Esophagus (tissue), 2 donors: ENCODE measurements around the gene AGRP. TPM values are rescaled to one million over a fixed set of nuclear protein-coding genes. Genes with fewer than 3 reads are reported as not detected.

ENCODE experiments used
- H3K27ac ChIP-seq, 2 donors: one replicate each; pipeline ENCODE4 v1.5.1; 2013; ENCODE audit warnings: low read depth in 2 of 2, mild to moderate bottlenecking in 2 of 2, inconsistent platforms in 1 of 2, low read length in 1 of 2, moderate library complexity in 1 of 2
- H3K27me3 ChIP-seq, 2 donors: one replicate each; pipeline ENCODE4 v1.6.1; 2013; ENCODE audit warnings: low read length in 2 of 2, control low read depth in 1 of 2, mild to moderate bottlenecking in 1 of 2; ENCODE audit not compliant: insufficient read depth in 2 of 2, control insufficient read depth in 1 of 2
- H3K36me3 ChIP-seq, 2 donors: one replicate each; pipeline ENCODE4 v1.6.1; 2013; ENCODE audit warnings: low read length in 1 of 2; ENCODE audit not compliant: control insufficient read depth in 2 of 2, insufficient read depth in 2 of 2
- H3K4me1 ChIP-seq, 2 donors: one replicate each; pipeline ENCODE4 v1.6.1; 2013; ENCODE audit warnings: low read length in 1 of 2; ENCODE audit not compliant: control insufficient read depth in 2 of 2, insufficient read depth in 2 of 2
- H3K4me3 ChIP-seq, 2 donors: one replicate each; pipeline ENCODE4 v1.5.1; 2013; ENCODE audit warnings: low read length in 2 of 2, mild to moderate bottlenecking in 2 of 2, low read depth in 1 of 2, moderate library complexity in 1 of 2
- H3K9me3 ChIP-seq, 2 donors: one replicate each; pipeline ENCODE4 v1.6.1; 2013; ENCODE audit warnings: mild to moderate bottlenecking in 2 of 2, low read depth in 1 of 2, low read length in 1 of 2, moderate library complexity in 1 of 2; ENCODE audit not compliant: control insufficient read depth in 2 of 2, insufficient read depth in 1 of 2
- WGBS, 2 donors: extraction: QIAGEN DNeasy Blood & Tissue Kit; methylation state at CpG; one replicate each; pipeline ENCODE4 v1.1.7; 2013; 5-methylcytosine and 5-hydroxymethylcytosine counted together
- polyA plus RNA-seq, 2 donors: library from polyadenylated mRNA; stranded (reverse); fragments of 200-250 nt; gene quantifications; one replicate each; pipeline ENCODE4 v1.2.3, GENCODE V29; 2013
- donor health status: healthy with polysubstance abuse.
- donor health status: Bipolar disorder and iron deficiency.

The AGRP gene
- polyA plus RNA-seq, 2 donors: not detected

GRCh38 chr16:67459066-67459860, 24.1 kb downstream of the AGRP start:
- H3K4me1 ChIP-seq: peaks cover 37 to 69% of the 10 kb centered on the region in 2 donors
- peaks cover 0 to 7% of the 10 kb centered on the region in 2 donors for H3K36me3 ChIP-seq
- H3K27me3 ChIP-seq: no peaks in the 10 kb centered on the region
- no peaks in the 10 kb centered on the region for H3K9me3 ChIP-seq
- WGBS, 2 donors: 52 to 58% methylated on average over 7 of the region's 7 CpGs
- peak overlapping the region; percentile 61 to 92 for H3K27ac ChIP-seq
- H3K4me3 ChIP-seq: no peak overlapping the region

- peaks cover 0 to 8% of the 10 kb centered on the region in 2 donors for H3K36me3 ChIP-seq
- H3K9me3 ChIP-seq: no peaks in the 10 kb centered on the region
- no peaks in the 10 kb centered on the region for H3K27me3 ChIP-seq
- peak overlapping the region in 1 of 2 donors; percentile 58 for H3K27ac ChIP-seq
- WGBS, 2 donors: 78 to 79% methylated on average over 6 of the region's 6 CpGs
- H3K4me3 ChIP-seq: no peak overlapping the region
- H3K4me1 ChIP-seq: peaks cover 37 to 66% of the 10 kb centered on the region in 2 donors
Observed at GRCh38 chr16:67458121-67458641, 25.2 kb downstream of the AGRP start.

- peaks cover 37 to 62% of the 10 kb centered on the region in 2 donors for H3K4me1 ChIP-seq
- 47 to 59% methylated on average over 7 of the region's 7 CpGs for WGBS, 2 donors
- no peaks in the 10 kb centered on the region for H3K9me3 ChIP-seq
- H3K36me3 ChIP-seq: peaks cover 0 to 13% of the 10 kb centered on the region in 2 donors
- no peaks in the 10 kb centered on the region for H3K27me3 ChIP-seq
- H3K27ac ChIP-seq: peak overlapping the region in 1 of 2 donors; percentile 93
- no peak overlapping the region for H3K4me3 ChIP-seq
Observed at GRCh38 chr16:67457611-67458010, 25.7 kb downstream of the AGRP start.

- WGBS, 2 donors: 29 to 31% methylated on average over 6 of the region's 6 CpGs
- H3K4me3 ChIP-seq: no peak overlapping the region
- H3K36me3 ChIP-seq: peaks cover 0 to 20% of the 10 kb centered on the region in 2 donors
- H3K4me1 ChIP-seq: peaks cover 37 to 54% of the 10 kb centered on the region in 2 donors
- H3K27ac ChIP-seq: peak overlapping the region; percentile 80 to 93
- no peaks in the 10 kb centered on the region for H3K9me3 ChIP-seq
- no peaks in the 10 kb centered on the region for H3K27me3 ChIP-seq
Observed at GRCh38 chr16:67456391-67457081, 26.8 kb downstream of the AGRP start.

GRCh38 chr16:67454852-67455251, 28.5 kb downstream of the AGRP start:
- no peak overlapping the region for H3K27ac ChIP-seq
- 93 to 94% methylated on average over 6 of the region's 6 CpGs for WGBS, 2 donors
- no peak overlapping the region for H3K4me3 ChIP-seq
- H3K4me1 ChIP-seq: peaks cover 26 to 39% of the 10 kb centered on the region in 2 donors
- no peaks in the 10 kb centered on the region for H3K27me3 ChIP-seq
- peaks cover 4 to 32% of the 10 kb centered on the region in 2 donors for H3K36me3 ChIP-seq
- H3K9me3 ChIP-seq: no peaks in the 10 kb centered on the region

GRCh38 chr16:67454104-67454503, 29.2 kb downstream of the AGRP start:
- H3K36me3 ChIP-seq: peaks cover 11 to 36% of the 10 kb centered on the region in 2 donors
- no peaks in the 10 kb centered on the region for H3K9me3 ChIP-seq
- WGBS, 2 donors: 90 to 92% methylated on average over 5 of the region's 5 CpGs
- no peaks in the 10 kb centered on the region for H3K27me3 ChIP-seq
- no peak overlapping the region for H3K4me3 ChIP-seq
- no peak overlapping the region for H3K27ac ChIP-seq
- H3K4me1 ChIP-seq: peaks cover 19 to 32% of the 10 kb centered on the region in 2 donors

GRCh38 chr16:67451704-67452435, 31.5 kb downstream of the AGRP start:
- Histone ChIP-seq H3K9me3 (no peaks in the 10 kb centered on the region), H3K4me1 (peaks cover 9 to 10% of the 10 kb centered on the region in 2 donors), H3K36me3 (peaks cover 13 to 35% of the 10 kb centered on the region in 2 donors), H3K27me3 (no peaks in the 10 kb centered on the region), H3K4me3 (no peak overlapping the region), H3K27ac (peak overlapping the region; percentile 10 to 47)
- WGBS, 2 donors: 76 to 79% methylated on average over 2 of the region's 2 CpGs

GRCh38 chr16:67451061-67451703, 32.2 kb downstream of the AGRP start:
- Histone ChIP-seq H3K36me3 (peaks cover 13 to 39% of the 10 kb centered on the region in 2 donors), H3K9me3 (no peaks in the 10 kb centered on the region), H3K4me3 (no peak overlapping the region), H3K27me3 (no peaks in the 10 kb centered on the region), H3K27ac (peak overlapping the region; percentile 10 to 33), H3K4me1 (peaks cover 7 to 9% of the 10 kb centered on the region in 2 donors)
- 76 to 84% methylated on average over 10 to 12 of the region's 12 CpGs for WGBS, 2 donors

GRCh38 chr16:67449739-67450138, 33.6 kb downstream of the AGRP start:
- H3K4me3 ChIP-seq: no peak overlapping the region
- no peaks in the 10 kb centered on the region for H3K9me3 ChIP-seq
- no peaks in the 10 kb centered on the region for H3K27me3 ChIP-seq
- WGBS, 2 donors: 77 to 79% methylated on average over 3 of the region's 3 CpGs
- peaks cover 13 to 45% of the 10 kb centered on the region in 2 donors for H3K36me3 ChIP-seq
- peak overlapping the region in 1 of 2 donors; percentile 6 for H3K27ac ChIP-seq
- H3K4me1 ChIP-seq: peaks cover 8 to 12% of the 10 kb centered on the region in 2 donors
